Nephron progenitor cell (in vitro differentiated cells): ENCODE results near the gene MAS1.
"Not testable (repeated sequence)": the region's sequence is repeated elsewhere in the genome, so short reads cannot be mapped to it uniquely, and the experiment has no call there.

Source experiments
- DNase-seq: peaks from one replicate; pipeline ENCODE4 v3.0.0; 2021
- H3K27ac Mint-ChIP-seq: 2 replicates; pipeline ENCODE4 v1.8.0; 2021; ENCODE audit warnings: mild to moderate bottlenecking, moderate library complexity, mixed read lengths
- H3K27me3 Mint-ChIP-seq: 2 replicates; pipeline ENCODE4 v1.8.0; 2021; ENCODE audit warnings: mild to moderate bottlenecking, low read depth, mixed read lengths; ENCODE audit not compliant: poor library complexity
- H3K36me3 Mint-ChIP-seq: 2 replicates; pipeline ENCODE4 v1.8.0; 2021; ENCODE audit warnings: low read depth, mixed read lengths
- H3K4me1 Mint-ChIP-seq: 2 replicates; pipeline ENCODE4 v1.8.0; 2021; ENCODE audit warnings: mixed read lengths
- H3K4me3 Mint-ChIP-seq: 2 replicates; pipeline ENCODE4 v1.8.0; 2021; ENCODE audit warnings: mild to moderate bottlenecking, moderate library complexity, mixed read lengths
- H3K9me3 Mint-ChIP-seq: 2 replicates; pipeline ENCODE4 v1.8.0; 2021; ENCODE audit warnings: mild to moderate bottlenecking, moderate library complexity, mixed read lengths
- TF ChIP-seq, protein P1 (sequence below): fragments of 200-600 bp; sonication (generic); IDR thresholded peaks from 2 replicates; pipeline ENCODE4 v1.5.0; 2021; ENCODE audit warnings: antibody characterized with exemption

Gene MAS1

GRCh38 chr6:159915397-159915796, 24.6 kb downstream of the MAS1 start:
- H3K4me3 Mint-ChIP-seq: no peak overlapping the region
- TF ChIP-seq, protein P1, sequence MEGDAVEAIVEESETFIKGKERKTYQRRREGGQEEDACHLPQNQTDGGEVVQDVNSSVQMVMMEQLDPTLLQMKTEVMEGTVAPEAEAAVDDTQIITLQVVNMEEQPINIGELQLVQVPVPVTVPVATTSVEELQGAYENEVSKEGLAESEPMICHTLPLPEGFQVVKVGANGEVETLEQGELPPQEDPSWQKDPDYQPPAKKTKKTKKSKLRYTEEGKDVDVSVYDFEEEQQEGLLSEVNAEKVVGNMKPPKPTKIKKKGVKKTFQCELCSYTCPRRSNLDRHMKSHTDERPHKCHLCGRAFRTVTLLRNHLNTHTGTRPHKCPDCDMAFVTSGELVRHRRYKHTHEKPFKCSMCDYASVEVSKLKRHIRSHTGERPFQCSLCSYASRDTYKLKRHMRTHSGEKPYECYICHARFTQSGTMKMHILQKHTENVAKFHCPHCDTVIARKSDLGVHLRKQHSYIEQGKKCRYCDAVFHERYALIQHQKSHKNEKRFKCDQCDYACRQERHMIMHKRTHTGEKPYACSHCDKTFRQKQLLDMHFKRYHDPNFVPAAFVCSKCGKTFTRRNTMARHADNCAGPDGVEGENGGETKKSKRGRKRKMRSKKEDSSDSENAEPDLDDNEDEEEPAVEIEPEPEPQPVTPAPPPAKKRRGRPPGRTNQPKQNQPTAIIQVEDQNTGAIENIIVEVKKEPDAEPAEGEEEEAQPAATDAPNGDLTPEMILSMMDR: no peak
- DNase-seq: no peak
- H3K36me3 Mint-ChIP-seq: no peaks in the 10 kb centered on the region
- no peaks in the 10 kb centered on the region for H3K9me3 Mint-ChIP-seq
- H3K4me1 Mint-ChIP-seq: no peaks in the 10 kb centered on the region
- no peak overlapping the region for H3K27ac Mint-ChIP-seq
- H3K27me3 Mint-ChIP-seq: peaks cover 9% of the 10 kb centered on the region

DNA sequence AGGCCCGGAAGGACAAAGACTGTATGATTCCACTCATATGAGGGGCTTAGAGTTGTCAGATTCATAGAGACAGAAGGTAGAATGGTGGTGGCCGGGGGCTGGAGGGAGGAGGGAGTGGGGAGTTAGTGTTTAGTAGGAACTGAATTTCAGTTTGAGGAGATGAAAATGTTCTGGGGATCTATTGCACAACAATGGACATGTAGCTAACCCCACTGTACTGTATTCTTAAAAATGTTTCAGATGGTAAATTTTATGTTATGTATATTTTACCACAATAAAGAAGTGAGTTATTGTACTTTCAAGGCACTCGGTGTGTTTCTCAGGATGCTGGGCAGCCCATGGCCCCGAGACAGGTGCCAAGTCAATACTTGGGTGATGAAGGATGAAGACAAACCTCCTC, 25.4 kb downstream of the MAS1 start:
- H3K9me3 Mint-ChIP-seq: no peaks in the 10 kb centered on the region
- H3K4me1 Mint-ChIP-seq: no peaks in the 10 kb centered on the region
- H3K27ac Mint-ChIP-seq: no peak overlapping the region
- H3K4me3 Mint-ChIP-seq: no peak overlapping the region
- peaks cover 11% of the 10 kb centered on the region for H3K27me3 Mint-ChIP-seq
- TF ChIP-seq, protein P1: no peak
- DNase-seq: no peak
- no peaks in the 10 kb centered on the region for H3K36me3 Mint-ChIP-seq

- H3K4me3 Mint-ChIP-seq: no peak overlapping the region
- H3K4me1 Mint-ChIP-seq: no peaks in the 10 kb centered on the region
- H3K9me3 Mint-ChIP-seq: no peaks in the 10 kb centered on the region
- DNase-seq: no peak
- H3K27me3 Mint-ChIP-seq: peaks cover 16% of the 10 kb centered on the region
- H3K36me3 Mint-ChIP-seq: no peaks in the 10 kb centered on the region
- H3K27ac Mint-ChIP-seq: no peak overlapping the region
- TF ChIP-seq, protein P1: no peak
Observed at GRCh38 chr6:159916752-159917151, 26.0 kb downstream of the MAS1 start.

- no peak overlapping the region for H3K4me3 Mint-ChIP-seq
- peaks cover 3% of the 10 kb centered on the region for H3K9me3 Mint-ChIP-seq
- H3K27me3 Mint-ChIP-seq: peaks cover 15% of the 10 kb centered on the region
- no peaks in the 10 kb centered on the region for H3K4me1 Mint-ChIP-seq
- no peak for DNase-seq
- TF ChIP-seq, protein P1: no peak
- H3K27ac Mint-ChIP-seq: peak overlapping the region; percentile 12
- H3K36me3 Mint-ChIP-seq: no peaks in the 10 kb centered on the region
Observed at GRCh38 chr6:159919011-159919511, 28.3 kb downstream of the MAS1 start.

DNA sequence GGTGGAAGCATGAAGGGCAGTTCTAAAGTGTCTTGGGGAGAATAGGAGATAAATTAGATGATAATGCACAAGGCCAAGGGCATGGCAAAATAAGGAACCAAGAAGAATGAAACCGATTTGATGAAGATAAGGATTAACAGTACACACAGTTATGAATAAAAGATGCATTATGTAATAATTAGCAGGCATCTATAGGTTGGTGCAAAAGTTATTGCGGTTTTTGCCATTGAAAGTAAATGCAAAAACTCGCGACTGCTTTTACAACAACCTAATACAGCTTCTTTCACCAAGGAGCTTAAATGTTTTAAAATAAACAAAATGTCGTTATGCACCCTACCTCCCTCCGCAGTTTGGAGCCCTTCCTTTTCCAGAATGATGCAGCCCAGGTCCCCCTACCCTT, 29.0 kb downstream of the MAS1 start:
- H3K27me3 Mint-ChIP-seq: peaks cover 19% of the 10 kb centered on the region
- H3K36me3 Mint-ChIP-seq: no peaks in the 10 kb centered on the region
- peaks cover 10% of the 10 kb centered on the region for H3K9me3 Mint-ChIP-seq
- H3K4me1 Mint-ChIP-seq: no peaks in the 10 kb centered on the region
- no peak overlapping the region for H3K4me3 Mint-ChIP-seq
- DNase-seq: no peak
- H3K27ac Mint-ChIP-seq: no peak overlapping the region
- TF ChIP-seq, protein P1: no peak

GRCh38 chr6:159924150-159924549, 33.4 kb downstream of the MAS1 start:
- H3K9me3 Mint-ChIP-seq: peaks cover 10% of the 10 kb centered on the region

More at GRCh38 chr6:159924150-159924549, 33.4 kb downstream of the MAS1 start:
- H3K27me3 Mint-ChIP-seq: peaks cover 21% of the 10 kb centered on the region
- H3K4me1 Mint-ChIP-seq, H3K27ac Mint-ChIP-seq, H3K4me3 Mint-ChIP-seq, H3K36me3 Mint-ChIP-seq, DNase-seq: not testable (repeated sequence)
